ENCODE measurements around the gene NCAM1.

DNA sequence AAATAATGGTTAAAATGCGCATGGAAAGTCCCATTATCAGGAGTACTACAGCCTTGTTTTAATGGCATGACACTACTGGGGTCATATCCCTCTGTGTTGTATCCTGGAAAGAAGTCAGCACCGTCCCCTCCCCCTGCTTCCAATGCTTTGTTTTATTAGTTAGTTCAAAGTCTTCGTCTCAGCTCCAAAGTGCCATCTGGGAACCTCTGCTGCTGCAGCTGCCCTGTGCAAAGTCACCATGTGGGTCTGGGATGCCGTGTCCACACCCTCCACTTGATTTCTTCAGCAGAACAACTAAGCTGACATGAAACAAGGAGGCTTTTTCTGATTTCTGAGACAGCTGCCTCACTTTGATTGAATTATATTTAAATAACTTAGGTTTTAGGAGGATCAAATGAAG is 29.5 kb upstream of the NCAM1 start:
- TF ChIP-seq, protein P1, sequence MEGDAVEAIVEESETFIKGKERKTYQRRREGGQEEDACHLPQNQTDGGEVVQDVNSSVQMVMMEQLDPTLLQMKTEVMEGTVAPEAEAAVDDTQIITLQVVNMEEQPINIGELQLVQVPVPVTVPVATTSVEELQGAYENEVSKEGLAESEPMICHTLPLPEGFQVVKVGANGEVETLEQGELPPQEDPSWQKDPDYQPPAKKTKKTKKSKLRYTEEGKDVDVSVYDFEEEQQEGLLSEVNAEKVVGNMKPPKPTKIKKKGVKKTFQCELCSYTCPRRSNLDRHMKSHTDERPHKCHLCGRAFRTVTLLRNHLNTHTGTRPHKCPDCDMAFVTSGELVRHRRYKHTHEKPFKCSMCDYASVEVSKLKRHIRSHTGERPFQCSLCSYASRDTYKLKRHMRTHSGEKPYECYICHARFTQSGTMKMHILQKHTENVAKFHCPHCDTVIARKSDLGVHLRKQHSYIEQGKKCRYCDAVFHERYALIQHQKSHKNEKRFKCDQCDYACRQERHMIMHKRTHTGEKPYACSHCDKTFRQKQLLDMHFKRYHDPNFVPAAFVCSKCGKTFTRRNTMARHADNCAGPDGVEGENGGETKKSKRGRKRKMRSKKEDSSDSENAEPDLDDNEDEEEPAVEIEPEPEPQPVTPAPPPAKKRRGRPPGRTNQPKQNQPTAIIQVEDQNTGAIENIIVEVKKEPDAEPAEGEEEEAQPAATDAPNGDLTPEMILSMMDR (IDR thresholded peaks at IDR 0.05) = no peak
- TF ChIP-seq ZFX (IDR thresholded peaks at IDR 0.05; ENCODE audit: borderline replicate concordance) = no peak

All from 22Rv1 (cell line).